ENCODE results near the gene NRSN2.

NRSN2 gene

DNA sequence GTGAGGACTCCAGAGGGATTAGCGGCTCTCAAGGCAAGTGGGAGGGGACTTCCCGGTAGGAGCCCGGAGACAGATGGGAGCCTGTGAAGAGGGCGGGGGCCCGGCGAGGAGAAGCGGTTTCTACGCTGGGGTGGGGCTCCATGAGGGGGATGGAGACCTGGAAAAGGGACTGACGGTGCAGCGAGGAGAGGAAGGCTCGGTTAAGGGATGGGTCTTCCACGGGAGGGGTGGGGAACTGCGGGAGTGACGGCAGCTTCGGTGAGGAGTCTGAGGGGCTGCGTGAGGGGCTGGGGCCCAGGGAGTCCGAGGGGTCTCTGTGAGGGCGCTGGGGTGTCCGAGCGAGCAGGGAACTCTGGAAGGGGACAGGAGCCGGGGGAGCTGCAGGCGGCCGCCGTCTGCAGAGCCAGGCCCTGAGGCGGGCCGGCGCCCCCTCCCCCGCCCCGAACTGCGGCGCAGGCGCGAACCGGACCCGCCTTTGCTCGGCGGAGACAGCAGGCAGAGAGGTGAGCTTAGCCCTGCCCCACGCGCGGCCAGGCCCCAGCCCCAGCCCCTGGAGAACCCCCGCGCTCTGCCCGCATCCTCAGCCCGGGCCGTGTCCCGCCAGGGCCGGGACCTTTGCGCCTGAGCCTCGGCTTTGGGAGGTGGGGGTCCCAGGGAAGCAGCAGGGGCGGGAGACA is at the start of gene NRSN2:
NRSN2 (plus strand) TSS at position 472 of the 677 bp plus-strand sequence. CDS start 2,533 bp downstream, outside the sequence.
- DNase-seq: no peak
- in situ Hi-C loops (cut with MboI; ENCODE audit: low pct_unique_long_range_greater_than_20kb, low sequenced_read_pairs): no loop called here

DNA sequence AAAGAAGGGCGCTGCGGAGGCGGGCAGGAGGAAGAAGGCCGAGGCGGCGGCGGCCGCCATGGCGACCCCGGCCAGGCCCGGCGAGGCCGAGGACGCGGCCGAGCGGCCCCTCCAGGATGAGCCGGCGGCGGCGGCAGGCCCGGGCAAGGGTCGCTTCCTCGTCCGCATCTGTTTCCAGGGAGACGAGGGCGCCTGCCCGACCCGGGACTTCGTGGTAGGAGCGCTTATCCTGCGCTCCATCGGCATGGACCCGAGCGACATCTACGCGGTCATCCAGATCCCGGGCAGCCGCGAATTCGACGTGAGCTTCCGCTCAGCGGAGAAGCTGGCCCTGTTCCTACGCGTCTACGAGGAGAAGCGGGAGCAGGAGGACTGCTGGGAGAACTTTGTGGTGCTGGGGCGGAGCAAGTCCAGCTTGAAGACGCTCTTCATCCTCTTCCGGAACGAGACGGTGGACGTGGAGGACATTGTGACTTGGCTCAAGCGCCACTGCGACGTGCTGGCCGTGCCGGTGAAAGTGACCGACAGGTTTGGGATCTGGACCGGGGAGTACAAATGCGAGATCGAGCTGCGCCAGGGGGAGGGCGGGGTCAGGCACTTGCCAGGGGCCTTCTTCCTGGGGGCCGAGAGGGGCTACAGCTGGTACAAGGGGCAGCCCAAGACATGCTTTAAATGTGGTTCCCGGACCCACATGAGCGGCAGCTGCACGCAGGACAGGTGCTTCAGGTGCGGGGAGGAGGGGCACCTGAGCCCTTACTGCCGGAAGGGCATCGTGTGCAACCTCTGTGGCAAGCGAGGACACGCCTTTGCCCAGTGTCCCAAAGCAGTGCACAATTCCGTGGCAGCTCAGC is 48.8 kb upstream of the NRSN2 start:
- in situ Hi-C loops (cut with MboI; ENCODE audit: low pct_unique_long_range_greater_than_20kb, low sequenced_read_pairs): no loop called here
- DNase-seq: peak; percentile 57

DNA sequence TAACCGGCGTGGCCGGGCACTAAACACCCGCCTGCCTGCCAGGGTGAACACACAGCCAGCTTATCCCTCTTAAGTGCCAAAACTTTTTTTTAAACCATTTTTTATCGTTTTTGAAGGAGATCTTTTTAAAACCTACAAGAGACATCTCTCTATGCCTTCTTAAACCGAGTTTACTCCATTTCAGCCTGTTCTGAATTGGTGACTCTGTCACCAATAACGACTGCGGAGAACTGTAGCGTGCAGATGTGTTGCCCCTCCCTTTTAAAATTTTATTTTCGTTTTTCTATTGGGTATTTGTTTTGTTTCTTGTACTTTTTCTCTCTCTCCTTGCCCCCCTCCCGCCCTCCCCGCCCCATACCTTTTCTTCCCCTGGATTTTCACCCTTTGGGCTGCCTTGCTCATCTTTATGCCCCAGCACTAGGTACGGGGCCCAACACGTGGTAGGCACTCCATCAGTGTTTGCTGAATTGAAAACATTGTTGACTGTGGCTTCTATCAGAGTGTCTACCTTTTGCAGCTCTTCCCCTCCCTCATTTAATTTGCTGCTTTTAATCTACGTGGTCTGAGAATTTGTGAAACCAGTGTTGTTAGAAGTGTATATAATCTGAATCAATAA is 48.0 kb upstream of the NRSN2 start:
- DNase-seq: no peak
- in situ Hi-C loops (cut with MboI; ENCODE audit: low pct_unique_long_range_greater_than_20kb, low sequenced_read_pairs): no loop called here

- DNase-seq: no peak
- in situ Hi-C loops (cut with MboI; ENCODE audit: low pct_unique_long_range_greater_than_20kb, low sequenced_read_pairs): no loop called here
Observed at GRCh38 chr20:300345-300990, 46.4 kb upstream of the NRSN2 start.

GRCh38 chr20:301886-302848 is 44.7 kb upstream of the NRSN2 start:
- in situ Hi-C loops (cut with MboI; ENCODE audit: low pct_unique_long_range_greater_than_20kb, low sequenced_read_pairs): no loop called here
- DNase-seq: no peak

DNA sequence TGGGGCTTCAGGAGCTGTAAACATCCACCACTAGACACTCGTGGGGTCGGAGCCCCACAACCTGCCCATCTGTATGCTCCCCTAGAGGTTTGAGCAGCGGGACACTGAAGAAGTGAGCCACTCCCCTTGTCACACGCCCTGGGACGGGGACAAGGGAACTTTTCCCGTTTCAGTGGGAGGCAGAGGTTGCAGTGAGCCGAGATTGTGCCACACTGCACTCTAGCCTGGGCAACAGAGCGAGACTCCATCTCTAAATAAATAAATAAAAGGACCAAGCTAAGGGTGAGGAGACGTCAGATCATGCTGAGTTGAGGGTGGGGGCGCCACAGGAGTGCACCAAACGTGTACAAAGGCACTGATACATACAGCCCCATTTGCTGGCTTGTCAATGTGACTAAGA is 41.2 kb upstream of the NRSN2 start:
- in situ Hi-C loops (cut with MboI; ENCODE audit: low pct_unique_long_range_greater_than_20kb, low sequenced_read_pairs): no loop called here

DNA sequence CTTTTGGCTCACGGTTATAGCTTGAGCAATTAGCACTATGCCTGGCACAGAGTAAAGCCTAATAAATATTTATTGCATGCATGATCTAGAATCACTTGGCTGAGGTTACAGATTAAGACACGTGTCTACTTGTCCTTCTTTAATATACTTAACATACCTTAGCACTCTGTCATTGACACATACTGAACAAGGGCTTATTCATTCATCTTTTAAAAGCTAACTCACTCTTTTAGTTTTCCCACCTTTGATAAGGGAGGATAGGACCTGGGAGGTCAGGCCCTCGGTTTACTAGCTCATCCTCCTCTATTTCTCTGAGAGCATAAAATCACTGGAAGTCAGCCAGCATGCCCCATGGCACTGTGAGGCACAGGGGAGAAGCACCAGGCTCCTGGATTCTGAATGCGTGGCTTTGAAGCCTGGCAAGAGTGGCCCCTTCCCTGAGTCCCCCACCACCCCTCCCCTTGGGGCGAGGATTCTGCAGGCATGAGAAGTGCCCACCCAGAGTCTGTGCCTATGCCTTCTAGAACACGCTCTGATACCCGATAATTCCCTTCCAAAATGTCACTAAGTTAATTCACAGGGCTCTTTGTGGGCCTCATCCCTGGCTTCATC is 38.4 kb upstream of the NRSN2 start:
- no peak for DNase-seq
- in situ Hi-C loops (cut with MboI; ENCODE audit: low pct_unique_long_range_greater_than_20kb, low sequenced_read_pairs): no loop called here

More for the DNA sequence above, 41.2 kb upstream of the NRSN2 start:
- DNase-seq: no peak

DNA sequence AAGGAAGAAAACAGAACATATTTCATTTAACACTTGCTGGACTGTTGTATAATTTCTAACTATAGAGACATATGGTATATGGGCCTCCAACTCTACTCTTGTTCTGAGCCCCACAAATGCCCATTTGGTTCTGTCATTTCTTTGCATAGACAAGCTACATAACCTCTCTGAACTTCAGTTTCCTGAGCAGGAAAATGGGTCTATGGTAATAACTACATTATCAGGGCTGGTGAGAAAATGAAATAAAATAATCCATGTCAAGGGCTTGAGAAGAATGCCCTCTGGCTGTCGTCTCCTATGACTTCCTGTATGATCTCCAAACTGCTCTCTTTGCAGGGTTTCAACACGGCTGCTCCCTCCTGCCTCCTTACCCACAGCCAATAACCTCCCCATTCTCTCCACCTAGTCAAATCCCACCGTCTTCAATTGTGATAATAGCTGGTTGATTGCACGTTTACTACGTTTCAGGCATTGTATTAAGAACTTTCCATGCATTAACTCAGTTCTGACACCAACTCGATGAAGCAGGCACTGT is 37.5 kb upstream of the NRSN2 start:
- in situ Hi-C loops (cut with MboI; ENCODE audit: low pct_unique_long_range_greater_than_20kb, low sequenced_read_pairs): no loop called here
- no peak for DNase-seq

GRCh38 chr20:309841-310644 is 36.9 kb upstream of the NRSN2 start:
- DNase-seq: peak; percentile 59
- in situ Hi-C loops (cut with MboI; ENCODE audit: low pct_unique_long_range_greater_than_20kb, low sequenced_read_pairs): no loop called here

DNA sequence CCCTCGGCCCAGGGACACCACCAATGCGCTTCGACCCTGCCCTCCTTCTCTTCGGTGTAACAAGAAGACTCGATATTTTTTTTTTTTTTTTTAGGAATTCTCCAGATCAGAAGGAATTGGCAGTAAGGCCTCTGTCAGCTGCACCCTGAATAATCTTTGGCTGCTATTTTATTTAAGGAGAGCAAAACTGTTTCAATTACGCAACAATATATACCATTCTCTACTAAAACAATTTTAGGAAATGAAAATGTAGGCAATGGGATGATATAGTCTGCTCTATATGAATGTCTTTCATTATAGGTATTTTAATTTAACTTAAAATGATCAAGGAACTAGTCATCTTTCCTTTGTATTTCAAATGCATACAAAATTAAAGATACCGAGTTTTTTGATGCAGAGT is 36.3 kb upstream of the NRSN2 start:
- in situ Hi-C loops (cut with MboI; ENCODE audit: low pct_unique_long_range_greater_than_20kb, low sequenced_read_pairs): no loop called here
- DNase-seq: no peak

DNA sequence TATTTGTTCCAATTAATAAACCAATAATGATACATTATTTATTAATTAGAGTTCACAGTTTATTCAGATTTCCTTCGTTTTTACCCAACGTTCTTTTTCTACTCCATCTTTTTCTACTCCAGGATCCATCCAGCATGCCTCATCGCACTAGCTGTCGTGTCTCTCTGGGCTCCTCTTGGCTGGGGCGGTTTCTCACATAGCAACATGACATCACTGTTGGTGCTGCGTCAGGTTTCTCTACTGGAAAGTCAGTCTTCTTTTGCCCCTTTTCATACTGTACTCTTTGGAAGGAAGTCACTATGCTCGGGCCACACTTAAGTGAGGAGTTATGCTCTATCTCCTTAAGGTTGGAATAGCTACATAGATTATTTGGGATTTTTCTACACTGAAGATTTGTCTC is 35.3 kb upstream of the NRSN2 start:
- in situ Hi-C loops (cut with MboI; ENCODE audit: low pct_unique_long_range_greater_than_20kb, low sequenced_read_pairs): no loop called here
- no peak for DNase-seq

DNA sequence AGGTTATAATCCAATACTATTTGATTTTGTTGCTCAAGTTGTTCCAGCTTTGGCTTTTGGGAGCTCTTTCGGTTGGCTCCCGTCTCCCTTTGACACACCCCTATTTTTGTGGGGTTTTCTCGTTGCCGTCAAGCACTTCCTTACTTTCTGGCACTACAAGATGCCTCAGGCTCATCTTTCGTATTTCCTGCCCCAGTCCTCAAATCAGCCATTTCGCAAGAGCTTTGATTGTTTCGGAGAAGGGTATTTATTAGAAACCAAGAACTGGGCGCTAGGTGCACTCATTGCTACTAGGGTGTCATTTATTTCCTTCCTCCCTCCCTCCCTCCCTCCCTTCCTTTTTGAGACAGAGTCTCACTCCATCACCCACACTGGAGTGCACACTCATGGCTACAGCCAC is 34.8 kb upstream of the NRSN2 start:
- no peak for DNase-seq
- in situ Hi-C loops (cut with MboI; ENCODE audit: low pct_unique_long_range_greater_than_20kb, low sequenced_read_pairs): no loop called here

GRCh38 chr20:312866-313265 is 34.0 kb upstream of the NRSN2 start:
- in situ Hi-C loops (cut with MboI; ENCODE audit: low pct_unique_long_range_greater_than_20kb, low sequenced_read_pairs): no loop called here
- DNase-seq: no peak

- in situ Hi-C loops (cut with MboI; ENCODE audit: low pct_unique_long_range_greater_than_20kb, low sequenced_read_pairs): no loop called here
- no peak for DNase-seq
Observed at GRCh38 chr20:313402-313801, 33.5 kb upstream of the NRSN2 start.

- no peak for DNase-seq
- in situ Hi-C loops (cut with MboI; ENCODE audit: low pct_unique_long_range_greater_than_20kb, low sequenced_read_pairs): no loop called here
Observed at GRCh38 chr20:313948-314347, 33.0 kb upstream of the NRSN2 start.

GRCh38 chr20:316316-317068 is 30.4 kb upstream of the NRSN2 start:
- in situ Hi-C loops (cut with MboI; ENCODE audit: low pct_unique_long_range_greater_than_20kb, low sequenced_read_pairs): no loop called here
- no peak for DNase-seq
